ENCODE data around the gene DLX3. TPM values are rescaled to one million over a fixed set of nuclear protein-coding genes. Genes with fewer than 3 reads are reported as not detected.

The DLX3 gene
- total RNA-seq, 1 experiment from 2014 or later, result 0.18 TPM

- ATAC-seq (no peak), DNase-seq (peak; percentile 60)
- no peak for TF ChIP-seq EZH2phosphoT487 (IDR thresholded peaks at IDR 0.05; ENCODE audit: borderline replicate concordance, low read length)
- no peak for TF ChIP-seq CTCF (conservative IDR thresholded peaks at IDR 0.05; ENCODE audit: low read depth, low read length)
- TF ChIP-seq EZH2 (IDR thresholded peaks at IDR 0.05; ENCODE audit: low read length, unreplicated experiment), result no peak
- no peaks in the 10 kb centered on the region for H3K27me3 ChIP-seq (ENCODE audit: low read length)
- no peaks in the 10 kb centered on the region for H4K20me1 ChIP-seq (ENCODE audit: low read length)
- H3K4me3 ChIP-seq (ENCODE audit: low read length), result no peak overlapping the region
- no peak overlapping the region for H3K4me2 ChIP-seq (ENCODE audit: low read length)
- H3K9ac ChIP-seq (ENCODE audit: low read length), result no peak overlapping the region
- BruUV-seq (replicated peaks), result no TSS peak
- H3K79me2 ChIP-seq (ENCODE audit: low read length), result no peaks in the 10 kb centered on the region
- no peak overlapping the region for H3K27ac ChIP-seq (ENCODE audit: low read length)
- ChIA-PET CTCF (no interaction called here), POLR2A (ENCODE audit: unreplicated experiment) (no interaction called here)
- H3F3A ChIP-seq (ENCODE audit: low read length, unreplicated experiment), result no peaks in the 10 kb centered on the region
- no peaks in the 10 kb centered on the region for H3K9me3 ChIP-seq (ENCODE audit: low read length)
- no peak overlapping the region for H2AFZ ChIP-seq (ENCODE audit: low read length)
- intact Hi-C loops (cut with micrococcal nuclease), result no loop called here
- H3K9me2 ChIP-seq (replicated peaks; ENCODE audit: low read length), result no peaks in the 10 kb centered on the region
- H3K4me1 ChIP-seq (ENCODE audit: insufficient read depth, low read length), result peaks cover 37% of the 10 kb centered on the region
- no peaks in the 10 kb centered on the region for H3K36me3 ChIP-seq (ENCODE audit: low read depth, low read length)
These were observed 39.9 kb downstream of the DLX3 start for GRCh38 chr17:49955157-49955556.

- H3K4me1 ChIP-seq (ENCODE audit: insufficient read depth, low read length), result peaks cover 28% of the 10 kb centered on the region
- ATAC-seq, result peak; percentile 79
- H3K27ac ChIP-seq (ENCODE audit: low read length), result peak overlapping the region; percentile 10; the same call in 1 of the 2 replicates
- H3K9me2 ChIP-seq (replicated peaks; ENCODE audit: low read length), result no peaks in the 10 kb centered on the region
- no peaks in the 10 kb centered on the region for H3F3A ChIP-seq (ENCODE audit: low read length, unreplicated experiment)
- no peak overlapping the region for H3K9ac ChIP-seq (ENCODE audit: low read length)
- BruUV-seq (replicated peaks), result no TSS peak
- H3K4me2 ChIP-seq (ENCODE audit: low read length), result peak overlapping the region; percentile 65
- peak overlapping the region; percentile 3; the same call in 1 of the 2 replicates for H3K4me3 ChIP-seq (ENCODE audit: low read length)
- H2AFZ ChIP-seq (ENCODE audit: low read length), result peak overlapping the region; percentile 54
- CTCF ChIA-PET, result interaction anchor here (0.6 to 3.1 kb wide), 7 partner anchors 9 to 413 kb away, joined by 3 to 35 read pairs (median 4); partner anchors contain the start of gene DLX3
- H3K9me3 ChIP-seq (ENCODE audit: low read length), result no peaks in the 10 kb centered on the region
- peak; percentile 86 for DNase-seq
- POLR2A ChIA-PET (ENCODE audit: unreplicated experiment), result interaction anchor here (0.6 kb wide), 1 partner anchor 37 kb away, joined by 4 read pairs; no protein-coding TSS in a partner anchor
- H3K36me3 ChIP-seq (ENCODE audit: low read depth, low read length), result no peaks in the 10 kb centered on the region
- TF ChIP-seq EZH2 (IDR thresholded peaks at IDR 0.05; ENCODE audit: low read length, unreplicated experiment) (no peak), CTCF (conservative IDR thresholded peaks at IDR 0.05; ENCODE audit: low read depth, low read length) (no peak), EZH2phosphoT487 (IDR thresholded peaks at IDR 0.05; ENCODE audit: borderline replicate concordance, low read length) (no peak)
- intact Hi-C loops (cut with micrococcal nuclease), result loop anchor here (1.0 to 5.0 kb wide), 2 partner anchors 43 to 51 kb away; no protein-coding TSS in a partner anchor
- H4K20me1 ChIP-seq (ENCODE audit: low read length), result no peaks in the 10 kb centered on the region
- H3K27me3 ChIP-seq (ENCODE audit: low read length), result no peaks in the 10 kb centered on the region
- H3K79me2 ChIP-seq (ENCODE audit: low read length), result no peaks in the 10 kb centered on the region
These were observed 42.0 kb downstream of the DLX3 start for GRCh38 chr17:49952912-49953497.
